K562 (cell line): ENCODE measurements around the gene MTG1. TPM values are rescaled to one million over a fixed set of nuclear protein-coding genes. Genes with fewer than 3 reads are reported as not detected.

Experiments
- CCNT2 ChIP-seq: IDR thresholded peaks from 2 replicates; pipeline ENCODE4 v1.6.1; 2011; ENCODE audit warnings: borderline replicate concordance, low read depth, mild to moderate bottlenecking, moderate library complexity, mixed read lengths, low read length; ENCODE audit not compliant: insufficient read length; ENCODE audit errors: extremely low read depth
- FOS ChIP-seq: IDR thresholded peaks from 3 replicates; pipeline ENCODE4 v1.6.1; 2011; ENCODE audit not compliant: insufficient read length; ENCODE audit errors: extremely low read depth
- FOXP1 ChIP-seq: sonication (generic); formaldehyde crosslinking; IDR thresholded peaks from 2 replicates; pipeline ENCODE4 v1.8.0; 2022; ENCODE audit warnings: mild to moderate bottlenecking, missing genetic modification reagents
- GTF2E2 ChIP-seq: fragments of 200-800 bp; sonication (Bioruptor generic); IDR thresholded peaks from 2 replicates; pipeline ENCODE4 v1.6.1; 2016; ENCODE audit warnings: missing genetic modification characterization, missing compliant biosample characterization
- MECOM ChIP-seq: fragments of 250-450 bp; sonication (Bioruptor Pico); IDR thresholded peaks from 2 replicates; pipeline ENCODE4 v1.8.0; 2022; ENCODE audit warnings: inconsistent platforms
- MXI1 ChIP-seq: IDR thresholded peaks from 2 replicates; pipeline ENCODE4 v1.6.1; 2011; ENCODE audit warnings: low read depth, mild to moderate bottlenecking, improper control_type of control experiment, low read length
- MYC ChIP-seq, 2 experiments: fragments of 250-450 bp in 1 of 2; sonication (Bioruptor Pico) in 1 of 2; IDR thresholded peaks; 2 replicates each; pipeline versions ENCODE4 v1.5.1 to v1.6.1; 2012 to 2021; ENCODE audit warnings: low read depth in 2 of 2, borderline replicate concordance in 1 of 2, improper control_type of control experiment in 1 of 2, low read length in 1 of 2, mild to moderate bottlenecking in 1 of 2, moderate library complexity in 1 of 2
- NBN ChIP-seq: fragments of 450-650 bp; IDR thresholded peaks from 2 replicates; pipeline ENCODE4 v1.6.1; 2016; ENCODE audit warnings: low read depth, mild to moderate bottlenecking
- RBM14 ChIP-seq: fragments of 200-400 bp; formaldehyde crosslinking; IDR thresholded peaks from 2 replicates; pipeline ENCODE4 v1.6.1; 2018; ENCODE audit warnings: low read depth, mild to moderate bottlenecking, low read length, moderate library complexity, borderline replicate concordance; ENCODE audit not compliant: insufficient read depth
- SMAD3 ChIP-seq: fragments of 450-650 bp; formaldehyde crosslinking; conservative IDR thresholded peaks from 2 replicates; pipeline ENCODE4 v1.4.0; 2020; ENCODE audit warnings: mild to moderate bottlenecking
- STAT5A ChIP-seq: IDR thresholded peaks from 2 replicates; pipeline ENCODE4 v1.6.1; 2012; ENCODE audit warnings: low read length, inconsistent platforms, borderline replicate concordance
- WHSC1 ChIP-seq: IDR thresholded peaks from one replicate; pipeline ENCODE4 v1.6.1; 2012; ENCODE audit warnings: low read length, control low read depth, inconsistent platforms
- ZNF175 ChIP-seq: fragments of 200-800 bp; sonication (Bioruptor generic); IDR thresholded peaks from 2 replicates; pipeline ENCODE4 v1.6.1; 2016; ENCODE audit warnings: low read depth, mild to moderate bottlenecking, missing genetic modification characterization, missing compliant biosample characterization
- ZNF384 ChIP-seq: IDR thresholded peaks from 2 replicates; pipeline ENCODE4 v1.6.1; 2012; ENCODE audit warnings: low read depth, low read length, improper control_type of control experiment
- polyA plus RNA-seq, 8 experiments: library from polyadenylated mRNA; depleted of rRNA in 4 of 8; stranded (reverse) in 5 of 8; unstranded in 3 of 8; fragments of >200 nt; fragmentation: Nextera tagmentation in 2 of 8; fragmentation: Illumina TruSeq in 1 of 8; extraction: Ambion mirVana in 2 of 8; extraction: Trizol in 1 of 8; gene quantifications; 2 replicates each; pipeline versions ENCODE4 v1.2.1 to v1.2.3, GENCODE V29; 2011 to 2014; ENCODE audit warnings: inconsistent platforms in 1 of 8, missing spikeins in 1 of 8
- total RNA-seq, 7 experiments: library from RNA; depleted of rRNA in 6 of 7; stranded (reverse); fragments of >200 nt in 6 of 7; fragmentation: Illumina TruSeq in 2 of 7; extraction: Trizol in 2 of 7; gene quantifications; 2 replicates each; pipeline versions ENCODE4 v1.2.1 to v1.2.3, GENCODE V29; 2011 to 2021; ENCODE audit warnings: low replicate concordance in 1 of 7
- TF ChIP-seq, protein P1 (sequence below): fragments of 450-650 bp; IDR thresholded peaks from one replicate; pipeline ENCODE4 v1.6.1; 2018; ENCODE audit warnings: mild to moderate bottlenecking, moderate library complexity; ENCODE audit not compliant: partially characterized antibody
- TF ChIP-seq, protein P2 (sequence below), 2 experiments: IDR thresholded peaks; 2 replicates each; pipeline ENCODE4 v1.6.1; 2012; ENCODE audit warnings: improper control_type of control experiment in 2 of 2, low read depth in 2 of 2, low read length in 2 of 2, borderline replicate concordance in 1 of 2
- TF ChIP-seq, protein P3 (sequence below), 2 experiments: fragments of 450-650 bp; IDR thresholded peaks; 2 replicates each; pipeline ENCODE4 v1.6.1; 2018; ENCODE audit warnings: mild to moderate bottlenecking in 2 of 2, low read depth in 1 of 2; ENCODE audit not compliant: partially characterized antibody in 2 of 2
- TF ChIP-seq, protein P4 (sequence below): fragments of 250-450 bp; sonication (Bioruptor Pico); IDR thresholded peaks from 2 replicates; pipeline ENCODE4 v1.5.0; 2021

The MTG1 gene
- total and polyA plus RNA-seq, 9 of the 15 experiments (the other 6 are each of a cell fraction or from before 2014, with no cell fraction given): 2.8 to 28.2 (median 15.4) TPM

DNA sequence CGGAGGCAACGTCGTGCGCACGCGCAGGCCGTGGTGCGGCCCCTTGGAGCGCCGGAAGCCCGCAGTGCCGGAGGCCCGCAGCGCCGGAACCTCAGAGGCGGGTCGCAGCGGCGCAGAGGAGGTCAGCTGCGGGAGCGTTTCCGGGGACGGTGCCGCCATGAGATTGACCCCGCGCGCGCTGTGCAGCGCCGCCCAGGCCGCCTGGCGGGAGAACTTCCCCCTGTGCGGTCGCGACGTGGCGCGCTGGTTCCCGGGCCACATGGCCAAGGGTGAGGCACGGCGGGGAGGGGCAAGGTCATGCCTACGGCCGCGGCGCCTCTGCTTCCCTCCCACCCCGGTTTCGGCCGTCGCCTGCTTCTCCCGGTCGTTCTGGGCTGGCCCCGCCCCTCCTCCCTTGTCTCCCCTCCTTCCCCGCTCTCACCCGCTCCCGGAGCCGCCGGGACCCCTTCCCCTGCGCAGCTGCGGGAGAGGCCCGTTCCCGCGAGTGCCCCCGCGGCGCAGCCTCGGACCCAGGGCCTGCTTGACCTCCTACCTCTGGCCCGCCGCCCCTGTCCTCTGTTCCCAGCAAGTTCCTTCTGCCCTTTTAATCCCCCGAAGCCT, at the start of gene MTG1 (continued):
- TF ChIP-seq RBM14 (no peak), WHSC1 (no peak), GTF2E2 (tag) (peak; percentile 71; the same call in 1 of the 2 replicates), ZNF384 (no peak), FOS (no peak), CCNT2 (peak; percentile 96), NBN (peak; percentile 52; the same call in 1 of the 2 replicates), SMAD3 (CRISPR knock-in tag) (no peak), MECOM (CRISPR knock-in tag) (no peak), ZNF175 (CRISPR knock-in tag) (no peak), MYC (IDR thresholded peaks at IDR 0.05; ENCODE audit: low read depth, low read length) (peak; percentile 99), MYC (CRISPR knock-in tag; IDR thresholded peaks at IDR 0.05; ENCODE audit: borderline replicate concordance, low read depth) (peak; percentile 82; the same call in 1 of the 2 replicates), STAT5A (no peak), MXI1 (peak; percentile 60), FOXP1 (CRISPR knock-in tag) (peak; percentile 79; the same call in 1 of the 2 replicates)
- TF ChIP-seq, protein P1, sequence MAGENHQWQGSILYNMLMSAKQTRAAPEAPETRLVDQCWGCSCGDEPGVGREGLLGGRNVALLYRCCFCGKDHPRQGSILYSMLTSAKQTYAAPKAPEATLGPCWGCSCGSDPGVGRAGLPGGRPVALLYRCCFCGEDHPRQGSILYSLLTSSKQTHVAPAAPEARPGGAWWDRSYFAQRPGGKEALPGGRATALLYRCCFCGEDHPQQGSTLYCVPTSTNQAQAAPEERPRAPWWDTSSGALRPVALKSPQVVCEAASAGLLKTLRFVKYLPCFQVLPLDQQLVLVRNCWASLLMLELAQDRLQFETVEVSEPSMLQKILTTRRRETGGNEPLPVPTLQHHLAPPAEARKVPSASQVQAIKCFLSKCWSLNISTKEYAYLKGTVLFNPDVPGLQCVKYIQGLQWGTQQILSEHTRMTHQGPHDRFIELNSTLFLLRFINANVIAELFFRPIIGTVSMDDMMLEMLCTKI: no peak
- TF ChIP-seq, protein P2, sequence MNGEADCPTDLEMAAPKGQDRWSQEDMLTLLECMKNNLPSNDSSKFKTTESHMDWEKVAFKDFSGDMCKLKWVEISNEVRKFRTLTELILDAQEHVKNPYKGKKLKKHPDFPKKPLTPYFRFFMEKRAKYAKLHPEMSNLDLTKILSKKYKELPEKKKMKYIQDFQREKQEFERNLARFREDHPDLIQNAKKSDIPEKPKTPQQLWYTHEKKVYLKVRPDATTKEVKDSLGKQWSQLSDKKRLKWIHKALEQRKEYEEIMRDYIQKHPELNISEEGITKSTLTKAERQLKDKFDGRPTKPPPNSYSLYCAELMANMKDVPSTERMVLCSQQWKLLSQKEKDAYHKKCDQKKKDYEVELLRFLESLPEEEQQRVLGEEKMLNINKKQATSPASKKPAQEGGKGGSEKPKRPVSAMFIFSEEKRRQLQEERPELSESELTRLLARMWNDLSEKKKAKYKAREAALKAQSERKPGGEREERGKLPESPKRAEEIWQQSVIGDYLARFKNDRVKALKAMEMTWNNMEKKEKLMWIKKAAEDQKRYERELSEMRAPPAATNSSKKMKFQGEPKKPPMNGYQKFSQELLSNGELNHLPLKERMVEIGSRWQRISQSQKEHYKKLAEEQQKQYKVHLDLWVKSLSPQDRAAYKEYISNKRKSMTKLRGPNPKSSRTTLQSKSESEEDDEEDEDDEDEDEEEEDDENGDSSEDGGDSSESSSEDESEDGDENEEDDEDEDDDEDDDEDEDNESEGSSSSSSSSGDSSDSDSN (IDR thresholded peaks at IDR 0.05; ENCODE audit: borderline replicate concordance in 1 of 2, low read depth in 2 of 2, low read length in 2 of 2): peak; percentile 63 to 89; a peak in 2 of 4 replicates
- TF ChIP-seq, protein P3, sequence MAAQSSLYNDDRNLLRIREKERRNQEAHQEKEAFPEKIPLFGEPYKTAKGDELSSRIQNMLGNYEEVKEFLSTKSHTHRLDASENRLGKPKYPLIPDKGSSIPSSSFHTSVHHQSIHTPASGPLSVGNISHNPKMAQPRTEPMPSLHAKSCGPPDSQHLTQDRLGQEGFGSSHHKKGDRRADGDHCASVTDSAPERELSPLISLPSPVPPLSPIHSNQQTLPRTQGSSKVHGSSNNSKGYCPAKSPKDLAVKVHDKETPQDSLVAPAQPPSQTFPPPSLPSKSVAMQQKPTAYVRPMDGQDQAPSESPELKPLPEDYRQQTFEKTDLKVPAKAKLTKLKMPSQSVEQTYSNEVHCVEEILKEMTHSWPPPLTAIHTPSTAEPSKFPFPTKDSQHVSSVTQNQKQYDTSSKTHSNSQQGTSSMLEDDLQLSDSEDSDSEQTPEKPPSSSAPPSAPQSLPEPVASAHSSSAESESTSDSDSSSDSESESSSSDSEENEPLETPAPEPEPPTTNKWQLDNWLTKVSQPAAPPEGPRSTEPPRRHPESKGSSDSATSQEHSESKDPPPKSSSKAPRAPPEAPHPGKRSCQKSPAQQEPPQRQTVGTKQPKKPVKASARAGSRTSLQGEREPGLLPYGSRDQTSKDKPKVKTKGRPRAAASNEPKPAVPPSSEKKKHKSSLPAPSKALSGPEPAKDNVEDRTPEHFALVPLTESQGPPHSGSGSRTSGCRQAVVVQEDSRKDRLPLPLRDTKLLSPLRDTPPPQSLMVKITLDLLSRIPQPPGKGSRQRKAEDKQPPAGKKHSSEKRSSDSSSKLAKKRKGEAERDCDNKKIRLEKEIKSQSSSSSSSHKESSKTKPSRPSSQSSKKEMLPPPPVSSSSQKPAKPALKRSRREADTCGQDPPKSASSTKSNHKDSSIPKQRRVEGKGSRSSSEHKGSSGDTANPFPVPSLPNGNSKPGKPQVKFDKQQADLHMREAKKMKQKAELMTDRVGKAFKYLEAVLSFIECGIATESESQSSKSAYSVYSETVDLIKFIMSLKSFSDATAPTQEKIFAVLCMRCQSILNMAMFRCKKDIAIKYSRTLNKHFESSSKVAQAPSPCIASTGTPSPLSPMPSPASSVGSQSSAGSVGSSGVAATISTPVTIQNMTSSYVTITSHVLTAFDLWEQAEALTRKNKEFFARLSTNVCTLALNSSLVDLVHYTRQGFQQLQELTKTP (IDR thresholded peaks at IDR 0.05; ENCODE audit: low read depth in 1 of 2, partially characterized antibody in 2 of 2): no peak
- TF ChIP-seq, protein P4, sequence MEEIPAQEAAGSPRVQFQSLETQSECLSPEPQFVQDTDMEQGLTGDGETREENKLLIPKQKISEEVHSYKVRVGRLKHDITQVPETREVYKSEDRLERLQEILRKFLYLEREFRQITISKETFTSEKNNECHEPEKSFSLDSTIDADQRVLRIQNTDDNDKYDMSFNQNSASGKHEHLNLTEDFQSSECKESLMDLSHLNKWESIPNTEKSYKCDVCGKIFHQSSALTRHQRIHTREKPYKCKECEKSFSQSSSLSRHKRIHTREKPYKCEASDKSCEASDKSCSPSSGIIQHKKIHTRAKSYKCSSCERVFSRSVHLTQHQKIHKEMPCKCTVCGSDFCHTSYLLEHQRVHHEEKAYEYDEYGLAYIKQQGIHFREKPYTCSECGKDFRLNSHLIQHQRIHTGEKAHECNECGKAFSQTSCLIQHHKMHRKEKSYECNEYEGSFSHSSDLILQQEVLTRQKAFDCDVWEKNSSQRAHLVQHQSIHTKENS (CRISPR knock-in tag): no peak
